Vagina (tissue), 2 donors: ENCODE measurements around the gene CEACAM5.

Experiments used
- CTCF ChIP-seq, 3 experiments: fragments of 450-650 bp in 2 of 3; fragments of 200-600 bp in 1 of 3; sonication (generic) in 1 of 3; IDR thresholded peaks; one replicate each; pipeline ENCODE4 v1.5.1; 2017 to 2019; ENCODE audit warnings: antibody characterized with exemption in 3 of 3, mild to moderate bottlenecking in 2 of 3, moderate library complexity in 2 of 3
- POLR2AphosphoS5 ChIP-seq, 2 donors: sonication (generic); formaldehyde crosslinking; IDR thresholded peaks; one replicate each; pipeline ENCODE4 v1.9.0; 2017; ENCODE audit warnings: antibody characterized with exemption in 2 of 2, mild to moderate bottlenecking in 2 of 2, low read depth in 1 of 2; ENCODE audit not compliant: insufficient read depth in 1 of 2

GRCh38 chr19:41699231-41699967, 9.0 kb upstream of the CEACAM5 start:
- TF ChIP-seq CTCF (IDR thresholded peaks at IDR 0.05): no peak
- no peak for TF ChIP-seq POLR2AphosphoS5 (IDR thresholded peaks at IDR 0.05; ENCODE audit: insufficient read depth in 1 of 2, low read depth in 1 of 2)
